ENCODE results near the gene LAMA5. TPM values are rescaled to one million over a fixed set of nuclear protein-coding genes. Genes with fewer than 3 reads are reported as not detected.

LAMA5 gene
- total RNA-seq, 1 experiment from 2014 or later, result 321 TPM

- BruUV-seq (replicated peaks), result no TSS peak
- Histone ChIP-seq H3K9me3 (ENCODE audit: control insufficient read depth in 1 of 2, insufficient read depth in 1 of 2, low read depth in 1 of 2, low read length in 2 of 2) (no peaks in the 10 kb centered on the region), H3K4me3 (replicated peaks in 1 of 2; ENCODE audit: low read depth in 1 of 2, low read length in 2 of 2) (no peak overlapping the region), H3K27ac (ENCODE audit: low read depth, low read length) (peak overlapping the region; percentile 43), H3K79me2 (ENCODE audit: insufficient read depth, low read length) (peaks cover 28% of the 10 kb centered on the region), H3K9me2 (ENCODE audit: insufficient read depth) (no peaks in the 10 kb centered on the region), H2AFZ (ENCODE audit: low read depth, low read length, poor library complexity, severe bottlenecking) (no peak overlapping the region), H3K27me3 (ENCODE audit: insufficient read depth, low read length) (no peaks in the 10 kb centered on the region), H3K9ac (ENCODE audit: low read length) (peak overlapping the region; percentile 39), H3K4me2 (ENCODE audit: low read length) (peak overlapping the region; percentile 49), H4K20me1 (ENCODE audit: insufficient read depth) (no peaks in the 10 kb centered on the region), H3K36me3 (ENCODE audit: control insufficient read depth in 1 of 2, insufficient read depth in 2 of 2, low read length in 2 of 2) (peaks cover 0 to 5% of the 10 kb centered on the region in 2 experiments; a peak in 1 of 4 replicates), H3K4me1 (ENCODE audit: control insufficient read depth in 1 of 2, insufficient read depth in 2 of 2, low read length in 2 of 2) (peaks cover 27 to 50% of the 10 kb centered on the region in 2 experiments)
- no peak for TF ChIP-seq SIN3A (IDR thresholded peaks at IDR 0.05; ENCODE audit: low read depth)
- no peak for TF ChIP-seq ELF1 (IDR thresholded peaks at IDR 0.05; ENCODE audit: borderline replicate concordance, low read depth)
- TF ChIP-seq JUND (IDR thresholded peaks at IDR 0.05), result no peak
- TF ChIP-seq CEBPB (IDR thresholded peaks at IDR 0.05; ENCODE audit: low read depth), result no peak
- TF ChIP-seq, protein P1, sequence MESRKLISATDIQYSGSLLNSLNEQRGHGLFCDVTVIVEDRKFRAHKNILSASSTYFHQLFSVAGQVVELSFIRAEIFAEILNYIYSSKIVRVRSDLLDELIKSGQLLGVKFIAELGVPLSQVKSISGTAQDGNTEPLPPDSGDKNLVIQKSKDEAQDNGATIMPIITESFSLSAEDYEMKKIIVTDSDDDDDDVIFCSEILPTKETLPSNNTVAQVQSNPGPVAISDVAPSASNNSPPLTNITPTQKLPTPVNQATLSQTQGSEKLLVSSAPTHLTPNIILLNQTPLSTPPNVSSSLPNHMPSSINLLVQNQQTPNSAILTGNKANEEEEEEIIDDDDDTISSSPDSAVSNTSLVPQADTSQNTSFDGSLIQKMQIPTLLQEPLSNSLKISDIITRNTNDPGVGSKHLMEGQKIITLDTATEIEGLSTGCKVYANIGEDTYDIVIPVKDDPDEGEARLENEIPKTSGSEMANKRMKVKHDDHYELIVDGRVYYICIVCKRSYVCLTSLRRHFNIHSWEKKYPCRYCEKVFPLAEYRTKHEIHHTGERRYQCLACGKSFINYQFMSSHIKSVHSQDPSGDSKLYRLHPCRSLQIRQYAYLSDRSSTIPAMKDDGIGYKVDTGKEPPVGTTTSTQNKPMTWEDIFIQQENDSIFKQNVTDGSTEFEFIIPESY (IDR thresholded peaks at IDR 0.05; ENCODE audit: extremely low read depth, insufficient replicate concordance, low read length), result no peak
- no peak for TF ChIP-seq YY1 (IDR thresholded peaks at IDR 0.05; ENCODE audit: extremely low read depth, insufficient replicate concordance, low read depth, low read length)
- no peak for TF ChIP-seq ZFX (IDR thresholded peaks at IDR 0.05)
- TF ChIP-seq ZNF274 (IDR thresholded peaks at IDR 0.05; ENCODE audit: low read depth, low read length), result no peak
- no peak for TF ChIP-seq EZH2 (IDR thresholded peaks at IDR 0.05)
- no peak for TF ChIP-seq CBX3 (IDR thresholded peaks at IDR 0.05; ENCODE audit: low read depth)
- TF ChIP-seq, protein P2, sequence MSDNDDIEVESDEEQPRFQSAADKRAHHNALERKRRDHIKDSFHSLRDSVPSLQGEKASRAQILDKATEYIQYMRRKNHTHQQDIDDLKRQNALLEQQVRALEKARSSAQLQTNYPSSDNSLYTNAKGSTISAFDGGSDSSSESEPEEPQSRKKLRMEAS (IDR thresholded peaks at IDR 0.05), result no peak
- TF ChIP-seq ATF3 (IDR thresholded peaks at IDR 0.05), result no peak
- TF ChIP-seq EGR1 (IDR thresholded peaks at IDR 0.05; ENCODE audit: low read depth), result no peak
- TF ChIP-seq, protein P3, sequence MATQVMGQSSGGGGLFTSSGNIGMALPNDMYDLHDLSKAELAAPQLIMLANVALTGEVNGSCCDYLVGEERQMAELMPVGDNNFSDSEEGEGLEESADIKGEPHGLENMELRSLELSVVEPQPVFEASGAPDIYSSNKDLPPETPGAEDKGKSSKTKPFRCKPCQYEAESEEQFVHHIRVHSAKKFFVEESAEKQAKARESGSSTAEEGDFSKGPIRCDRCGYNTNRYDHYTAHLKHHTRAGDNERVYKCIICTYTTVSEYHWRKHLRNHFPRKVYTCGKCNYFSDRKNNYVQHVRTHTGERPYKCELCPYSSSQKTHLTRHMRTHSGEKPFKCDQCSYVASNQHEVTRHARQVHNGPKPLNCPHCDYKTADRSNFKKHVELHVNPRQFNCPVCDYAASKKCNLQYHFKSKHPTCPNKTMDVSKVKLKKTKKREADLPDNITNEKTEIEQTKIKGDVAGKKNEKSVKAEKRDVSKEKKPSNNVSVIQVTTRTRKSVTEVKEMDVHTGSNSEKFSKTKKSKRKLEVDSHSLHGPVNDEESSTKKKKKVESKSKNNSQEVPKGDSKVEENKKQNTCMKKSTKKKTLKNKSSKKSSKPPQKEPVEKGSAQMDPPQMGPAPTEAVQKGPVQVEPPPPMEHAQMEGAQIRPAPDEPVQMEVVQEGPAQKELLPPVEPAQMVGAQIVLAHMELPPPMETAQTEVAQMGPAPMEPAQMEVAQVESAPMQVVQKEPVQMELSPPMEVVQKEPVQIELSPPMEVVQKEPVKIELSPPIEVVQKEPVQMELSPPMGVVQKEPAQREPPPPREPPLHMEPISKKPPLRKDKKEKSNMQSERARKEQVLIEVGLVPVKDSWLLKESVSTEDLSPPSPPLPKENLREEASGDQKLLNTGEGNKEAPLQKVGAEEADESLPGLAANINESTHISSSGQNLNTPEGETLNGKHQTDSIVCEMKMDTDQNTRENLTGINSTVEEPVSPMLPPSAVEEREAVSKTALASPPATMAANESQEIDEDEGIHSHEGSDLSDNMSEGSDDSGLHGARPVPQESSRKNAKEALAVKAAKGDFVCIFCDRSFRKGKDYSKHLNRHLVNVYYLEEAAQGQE (IDR thresholded peaks at IDR 0.05; ENCODE audit: low read depth), result no peak
- TF ChIP-seq RAD21 (IDR thresholded peaks at IDR 0.05; ENCODE audit: low read depth), result no peak
- no peak for TF ChIP-seq SP1 (IDR thresholded peaks at IDR 0.05; ENCODE audit: low read depth)
- TF ChIP-seq, protein P4, sequence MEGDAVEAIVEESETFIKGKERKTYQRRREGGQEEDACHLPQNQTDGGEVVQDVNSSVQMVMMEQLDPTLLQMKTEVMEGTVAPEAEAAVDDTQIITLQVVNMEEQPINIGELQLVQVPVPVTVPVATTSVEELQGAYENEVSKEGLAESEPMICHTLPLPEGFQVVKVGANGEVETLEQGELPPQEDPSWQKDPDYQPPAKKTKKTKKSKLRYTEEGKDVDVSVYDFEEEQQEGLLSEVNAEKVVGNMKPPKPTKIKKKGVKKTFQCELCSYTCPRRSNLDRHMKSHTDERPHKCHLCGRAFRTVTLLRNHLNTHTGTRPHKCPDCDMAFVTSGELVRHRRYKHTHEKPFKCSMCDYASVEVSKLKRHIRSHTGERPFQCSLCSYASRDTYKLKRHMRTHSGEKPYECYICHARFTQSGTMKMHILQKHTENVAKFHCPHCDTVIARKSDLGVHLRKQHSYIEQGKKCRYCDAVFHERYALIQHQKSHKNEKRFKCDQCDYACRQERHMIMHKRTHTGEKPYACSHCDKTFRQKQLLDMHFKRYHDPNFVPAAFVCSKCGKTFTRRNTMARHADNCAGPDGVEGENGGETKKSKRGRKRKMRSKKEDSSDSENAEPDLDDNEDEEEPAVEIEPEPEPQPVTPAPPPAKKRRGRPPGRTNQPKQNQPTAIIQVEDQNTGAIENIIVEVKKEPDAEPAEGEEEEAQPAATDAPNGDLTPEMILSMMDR (IDR thresholded peaks at IDR 0.05 in 2 of 3, conservative IDR thresholded peaks at IDR 0.05 in 1 of 3; ENCODE audit: borderline replicate concordance in 1 of 3, insufficient read depth in 1 of 3, low read depth in 2 of 3, low read length in 2 of 3), result no peak
- TF ChIP-seq POLR2AphosphoS5 (IDR thresholded peaks at IDR 0.05; ENCODE audit: low read depth, low read length), result no peak
- no peak for TF ChIP-seq POLR2A (IDR thresholded peaks at IDR 0.05; ENCODE audit: borderline replicate concordance, extremely low read depth, insufficient read depth, insufficient read length)
- no peak for TF ChIP-seq SRF (IDR thresholded peaks at IDR 0.05; ENCODE audit: low read depth)
- CTCF ChIA-PET, result no interaction called here
- ATAC-seq (no peak), DNase-seq (ENCODE audit: low read depth, low spot score) (no peak)
- POLR2A ChIA-PET, result interaction anchor here (0.8 to 1.0 kb wide), 2 partner anchors 13 to 75 kb away, joined by 3 read pairs; no protein-coding TSS in a partner anchor
- intact Hi-C loops (cut with micrococcal nuclease), result loop anchor here (5.0 kb wide), 1 partner anchor 369 kb away; no protein-coding TSS in a partner anchor
- RAD21 ChIA-PET (ENCODE audit: low non-redundant PET in 1 of 2, low total read pairs in 2 of 2, uncharacterized antibody in 2 of 2, unreplicated experiment in 2 of 2), result interaction anchor here in 1 of 2 experiments (0.6 kb wide), 1 partner anchor 79 kb away, joined by 7 read pairs; no protein-coding TSS in a partner anchor
Measured at GRCh38 chr20:62381202-62381797, 14.2 kb upstream of the LAMA5 start.
